IPS-11a (cell line): ENCODE results near the gene NEGR1.
"Not testable (repeated sequence)": the region's sequence is repeated elsewhere in the genome, so short reads cannot be mapped to it uniquely, and the experiment has no call there.

Experiments used
- H3K4me3 ChIP-seq: one replicate; pipeline ENCODE4 v1.5.1; 2013; ENCODE audit warnings: low read depth, low read length, control low read depth

Gene NEGR1

DNA sequence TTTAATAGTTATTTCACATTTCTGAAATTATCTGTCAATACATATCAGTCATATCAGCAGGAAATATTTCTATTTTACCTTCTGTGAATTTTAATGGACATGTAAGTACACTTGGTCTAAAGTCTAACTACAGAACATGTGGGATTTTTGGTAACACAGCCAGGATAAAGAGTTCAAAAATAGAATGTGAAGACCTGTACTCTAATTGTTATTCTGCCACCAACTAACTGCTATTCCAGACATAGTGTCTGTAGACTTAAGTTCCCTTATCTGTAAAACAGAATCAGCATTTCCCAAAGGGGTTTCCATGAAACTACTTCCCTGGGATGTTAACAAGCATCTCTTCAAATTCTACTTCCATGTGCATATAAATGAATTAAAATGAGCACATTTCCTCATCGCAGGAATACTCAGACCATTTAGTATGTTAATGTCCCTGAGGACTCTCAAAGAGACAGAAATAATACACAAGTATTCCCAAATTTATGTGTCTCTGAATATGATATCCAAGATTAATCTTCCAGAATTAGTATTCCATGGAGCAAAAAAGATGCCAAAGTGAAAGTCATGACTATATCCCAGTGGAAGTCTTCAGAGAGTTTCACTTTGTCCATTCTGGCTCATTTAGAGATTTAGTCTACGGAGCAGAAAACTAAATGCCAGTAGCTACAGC lies 325.6 kb downstream of the NEGR1 start:
- no peak overlapping the region for H3K4me3 ChIP-seq

DNA sequence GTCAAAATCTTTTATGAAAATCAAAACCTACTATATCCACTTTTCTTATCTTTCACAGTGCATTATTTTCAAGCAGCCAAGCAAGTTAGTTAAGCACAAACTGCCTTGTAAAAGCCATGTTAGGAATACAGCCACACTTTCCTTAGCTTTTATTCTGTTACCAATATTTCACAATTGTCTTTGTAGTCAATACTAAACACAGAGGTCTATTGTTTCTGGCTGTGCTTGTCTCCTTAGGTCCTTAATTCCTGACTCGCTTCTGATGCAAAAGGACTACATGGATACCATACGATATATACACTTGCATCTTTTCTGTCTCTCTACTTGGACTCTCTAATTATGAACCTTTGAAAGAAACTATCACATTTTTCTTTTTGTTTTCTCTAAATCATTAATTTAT lies 331.8 kb downstream of the NEGR1 start:
- no peak overlapping the region for H3K4me3 ChIP-seq

DNA sequence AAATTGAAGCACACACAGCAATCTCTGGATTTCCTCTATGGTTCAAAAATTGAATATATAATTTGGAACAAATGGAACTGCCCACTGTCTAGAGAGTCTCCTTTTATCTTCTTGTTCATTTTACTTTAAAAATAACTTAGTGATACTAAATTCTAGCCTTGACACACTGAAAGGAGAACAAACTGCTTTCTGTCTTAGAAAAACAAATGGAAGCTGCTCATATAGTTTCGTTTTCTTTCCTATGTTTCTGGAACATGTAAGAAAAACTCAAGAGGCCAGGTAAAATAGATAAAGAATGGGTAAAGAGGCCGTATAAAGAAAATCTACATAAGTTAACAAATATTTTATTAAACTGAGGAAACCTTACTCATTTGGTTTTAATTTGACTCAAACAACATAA lies 332.7 kb downstream of the NEGR1 start:
- no peak overlapping the region for H3K4me3 ChIP-seq

- no peak overlapping the region for H3K4me3 ChIP-seq
Measured at GRCh38 chr1:71948561-71948960, 333.8 kb downstream of the NEGR1 start.

- H3K4me3 ChIP-seq, result no peak overlapping the region
Measured at GRCh38 chr1:71944006-71944405, 338.3 kb downstream of the NEGR1 start.

GRCh38 chr1:71940261-71940660 lies 342.1 kb downstream of the NEGR1 start:
- no peak overlapping the region for H3K4me3 ChIP-seq

GRCh38 chr1:71930511-71930910 lies 351.8 kb downstream of the NEGR1 start:
- no peak overlapping the region for H3K4me3 ChIP-seq

DNA sequence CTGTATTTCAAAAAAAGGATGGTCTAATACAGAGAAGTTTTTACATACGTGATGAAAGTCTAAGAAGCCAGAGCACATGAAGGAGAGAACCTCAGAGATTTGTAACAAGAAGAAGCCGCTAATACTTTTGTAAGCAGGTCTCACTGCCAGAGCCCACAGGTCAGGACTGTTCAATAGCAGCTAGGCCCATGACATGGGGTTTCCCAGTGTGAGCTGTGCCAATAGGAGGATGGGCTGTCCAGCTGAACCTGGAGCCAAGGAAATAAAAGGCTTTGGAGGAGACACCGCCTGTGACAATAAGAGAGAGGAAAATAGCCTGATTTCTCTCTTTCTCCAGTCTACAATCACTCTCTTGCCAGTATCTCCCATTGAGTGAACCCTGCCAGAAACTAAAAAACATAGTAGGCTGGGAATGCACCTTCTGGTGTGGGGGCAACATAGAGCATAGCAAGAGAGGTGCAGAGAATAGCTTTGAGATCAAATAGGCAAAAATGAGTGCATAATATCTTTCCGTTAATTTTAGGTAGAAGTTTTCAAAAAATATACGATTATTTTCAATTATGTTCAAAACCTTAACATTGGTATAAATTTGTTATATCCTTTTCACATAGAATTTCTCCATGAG lies 360.3 kb downstream of the NEGR1 start:
- H3K4me3 ChIP-seq, result no peak overlapping the region

- no peak overlapping the region for H3K4me3 ChIP-seq
Measured at GRCh38 chr1:71921204-71921603, 361.1 kb downstream of the NEGR1 start.

DNA sequence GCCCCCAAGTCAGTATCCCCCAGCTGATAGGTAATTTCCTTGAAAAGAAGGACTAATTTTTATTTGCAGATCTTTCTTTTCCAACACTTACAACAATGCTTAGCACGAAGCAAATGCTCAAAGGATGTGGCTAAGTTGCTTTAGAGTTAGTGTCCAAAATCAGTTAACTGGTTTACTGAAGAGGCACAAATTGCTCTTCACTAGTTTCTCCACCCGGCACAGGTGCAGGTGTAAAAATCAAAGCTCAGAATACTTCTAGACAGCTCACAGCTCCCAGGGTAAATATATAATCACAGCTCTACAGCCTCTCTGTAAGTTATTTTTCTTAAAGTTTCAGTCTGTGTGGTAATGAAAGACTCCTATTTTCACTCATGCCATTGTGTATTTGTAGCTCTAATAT lies 361.8 kb downstream of the NEGR1 start:
- no peak overlapping the region for H3K4me3 ChIP-seq

GRCh38 chr1:71919811-71920509 lies 362.4 kb downstream of the NEGR1 start:
- H3K4me3 ChIP-seq, result no peak overlapping the region

GRCh38 chr1:71918630-71919029 lies 363.7 kb downstream of the NEGR1 start:
- H3K4me3 ChIP-seq, result no peak overlapping the region

GRCh38 chr1:71916894-71917293 lies 365.4 kb downstream of the NEGR1 start:
- no peak overlapping the region for H3K4me3 ChIP-seq

DNA sequence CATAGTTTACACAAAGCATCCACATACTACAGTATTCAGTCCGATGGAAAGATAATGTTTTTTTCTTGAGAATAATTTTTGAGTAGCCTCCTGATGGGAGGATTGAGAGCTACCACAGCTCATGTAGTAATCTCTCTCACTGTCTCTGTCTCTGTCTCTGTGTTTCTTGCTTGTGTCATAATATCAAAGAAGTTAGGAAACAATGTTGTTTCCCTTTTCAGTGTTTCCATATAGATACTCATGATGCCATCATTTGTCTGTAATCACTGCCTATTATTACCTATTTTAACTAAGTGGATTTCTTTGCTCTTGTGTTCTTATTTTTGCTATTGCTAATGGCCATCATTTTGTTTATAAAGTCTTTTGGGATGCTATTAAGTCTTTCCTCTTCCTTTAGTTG lies 367.7 kb downstream of the NEGR1 start:
- H3K4me3 ChIP-seq, result no peak overlapping the region

- H3K4me3 ChIP-seq, result no peak overlapping the region
Measured at GRCh38 chr1:71908871-71909390, 373.4 kb downstream of the NEGR1 start.

- H3K4me3 ChIP-seq, result no peak overlapping the region
Measured at GRCh38 chr1:71908303-71908702, 374.0 kb downstream of the NEGR1 start.

DNA sequence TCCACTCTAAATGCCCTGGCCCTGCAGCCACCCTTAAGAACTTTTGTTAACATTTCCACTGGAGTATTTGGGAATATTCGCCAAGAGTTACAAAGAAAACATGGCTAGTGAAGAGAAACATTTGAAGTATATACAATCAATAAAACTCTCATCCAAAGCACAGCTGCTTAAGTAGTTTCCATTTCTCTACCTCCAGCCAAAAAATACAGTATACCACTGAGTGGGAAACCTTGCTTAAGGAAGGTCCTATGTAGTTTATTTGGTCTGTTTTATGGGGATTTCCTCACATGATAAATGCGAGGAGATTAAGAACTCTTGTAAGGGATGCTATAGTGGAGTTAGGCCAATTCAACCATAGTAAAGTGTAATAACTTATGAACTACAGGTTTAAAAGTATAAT lies 382.5 kb downstream of the NEGR1 start:
- H3K4me3 ChIP-seq, result no peak overlapping the region

DNA sequence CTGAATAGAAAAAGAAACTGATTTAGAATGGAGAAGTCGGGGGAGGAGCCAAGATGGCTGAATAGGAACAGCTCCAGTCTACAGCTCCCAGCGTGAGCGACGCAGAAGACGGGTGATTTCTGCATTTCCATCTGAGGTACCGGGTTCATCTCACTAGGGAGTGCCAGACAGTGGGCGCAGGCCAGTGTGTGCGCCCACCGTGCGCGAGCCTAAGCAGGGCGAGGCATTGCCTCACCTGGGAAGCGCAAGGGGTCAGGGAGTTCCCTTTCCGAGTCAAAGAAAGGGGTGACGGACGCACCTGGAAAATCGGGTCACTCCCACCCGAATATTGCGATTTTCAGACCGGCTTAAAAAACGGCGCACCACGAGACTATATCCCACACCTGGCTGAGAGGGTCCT lies 394.2 kb downstream of the NEGR1 start:
- not testable (repeated sequence) for H3K4me3 ChIP-seq

GRCh38 chr1:71885171-71885570 lies 397.2 kb downstream of the NEGR1 start:
- H3K4me3 ChIP-seq, result no peak overlapping the region

DNA sequence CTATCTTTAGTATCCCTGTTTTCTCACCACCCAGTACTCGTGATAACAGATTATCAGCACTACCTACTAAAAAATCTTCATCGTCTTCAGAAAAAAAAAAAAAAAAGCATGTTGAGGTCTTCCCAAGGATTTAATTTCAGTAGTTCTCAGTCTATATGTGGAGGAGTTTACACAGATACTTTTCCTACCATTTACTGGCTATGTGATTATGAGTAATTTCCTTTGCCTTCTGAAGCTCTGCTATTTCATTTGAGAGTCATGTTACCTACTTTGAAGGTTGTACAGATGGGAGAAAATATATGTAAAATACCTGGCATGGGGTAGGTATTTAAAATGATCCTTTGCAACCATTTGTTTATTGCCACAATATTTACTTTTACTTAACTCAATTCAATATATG lies 399.7 kb downstream of the NEGR1 start:
- no peak overlapping the region for H3K4me3 ChIP-seq

DNA sequence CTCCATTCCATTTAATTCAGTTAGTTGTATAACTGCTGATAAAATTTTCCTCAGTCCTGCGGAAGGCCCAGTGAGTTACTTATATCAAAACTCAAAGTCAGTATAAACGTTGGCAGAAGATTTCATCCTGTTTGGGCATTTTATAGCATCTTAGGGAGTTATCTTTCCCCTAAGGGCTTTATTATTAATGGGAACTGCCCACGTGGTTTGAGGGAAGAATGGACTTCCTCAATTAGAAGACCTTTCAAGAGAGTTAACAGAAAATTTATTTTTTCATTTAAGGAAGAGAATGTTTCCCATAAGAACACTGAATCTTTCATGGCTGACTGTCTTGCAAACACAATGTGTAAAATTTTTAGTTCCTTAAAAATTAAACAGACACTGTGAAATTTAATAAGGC lies 400.1 kb downstream of the NEGR1 start:
- no peak overlapping the region for H3K4me3 ChIP-seq

DNA sequence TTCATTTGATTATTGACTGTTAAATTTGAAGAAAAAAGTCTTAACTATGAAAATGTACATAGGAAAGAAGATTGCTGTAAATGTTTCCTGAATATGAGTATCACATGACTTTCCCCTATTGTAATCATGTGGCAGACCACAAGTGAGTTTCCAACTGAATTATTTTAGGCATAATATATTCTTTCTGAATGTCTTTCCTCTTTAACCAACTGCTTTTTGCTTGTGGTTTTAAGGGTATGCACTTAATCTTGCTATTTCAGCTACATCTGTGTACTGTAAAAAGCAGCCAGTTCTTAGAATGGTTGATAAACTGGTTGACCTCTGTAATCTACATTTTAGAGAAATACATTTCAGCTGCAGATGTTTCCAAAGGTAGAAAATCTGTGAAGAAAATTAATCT lies 400.7 kb downstream of the NEGR1 start:
- no peak overlapping the region for H3K4me3 ChIP-seq
